Right atrium auricular region (tissue), 2 donors: ENCODE data around the gene ACTL7A. TPM values are rescaled to one million over a fixed set of nuclear protein-coding genes. Genes with fewer than 3 reads are reported as not detected.

Experiments used
- DNase-seq: peaks from one replicate; pipeline ENCODE4 v3.0.0-alpha.2; 2019; ENCODE audit warnings: low spot score
- H3K27ac ChIP-seq, 2 donors: fragments of 200-600 bp; sonication (generic); 1 replicate in 1 of 2; 2 replicates in 1 of 2; pipeline ENCODE4 v1.5.1; 2016 to 2019
- H3K27me3 ChIP-seq, 2 donors: fragments of 200-600 bp; sonication (generic); one replicate each; pipeline versions ENCODE4 v1.5.1 to v1.6.0; 2017 to 2019
- H3K36me3 ChIP-seq: fragments of 200-600 bp; sonication (generic); one replicate; pipeline ENCODE4 v1.5.1; 2016
- H3K4me1 ChIP-seq, 2 donors: fragments of 200-600 bp; sonication (generic); one replicate each; pipeline versions ENCODE4 v1.5.1 to v1.6.0; 2017 to 2019
- H3K4me3 ChIP-seq, 2 donors: fragments of 200-600 bp; sonication (generic); 1 replicate in 1 of 2; 2 replicates in 1 of 2; pipeline ENCODE4 v1.5.1; 2017 to 2019; ENCODE audit warnings: mild to moderate bottlenecking in 1 of 2, moderate library complexity in 1 of 2
- H3K9me3 ChIP-seq, 2 donors: fragments of 200-600 bp; sonication (generic); one replicate each; pipeline ENCODE4 v1.5.1; 2019
- CTCF ChIP-seq, 2 donors: fragments of 200-600 bp; sonication (generic); IDR thresholded peaks; one replicate each; pipeline ENCODE4 v1.5.1; 2019; ENCODE audit warnings: antibody characterized with exemption in 2 of 2
- total RNA-seq, 2 donors: library from RNA; depleted of rRNA; stranded (reverse); fragments of >200 nt; gene quantifications; one replicate each; pipeline ENCODE4 v1.1.0, GENCODE V29; 2016

Gene ACTL7A
- total RNA-seq, 2 donors from 2014 or later: not detected

- no peaks in the 10 kb centered on the region for H3K36me3 ChIP-seq
- TF ChIP-seq CTCF (IDR thresholded peaks at IDR 0.05): peak in 1 of 2 donors; percentile 16
- no peak overlapping the region for H3K4me3 ChIP-seq
- no peaks in the 10 kb centered on the region for H3K4me1 ChIP-seq
- DNase-seq: no peak
- H3K27ac ChIP-seq: no peak overlapping the region
- H3K27me3 ChIP-seq: no peaks in the 10 kb centered on the region
- H3K9me3 ChIP-seq: no peaks in the 10 kb centered on the region
Measured at GRCh38 chr9:108850293-108850897, 11.7 kb upstream of the ACTL7A start.

GRCh38 chr9:108851138-108851537 is 10.9 kb upstream of the ACTL7A start:
- no peak overlapping the region for H3K4me3 ChIP-seq
- no peak for TF ChIP-seq CTCF (IDR thresholded peaks at IDR 0.05)
- no peaks in the 10 kb centered on the region for H3K4me1 ChIP-seq
- H3K27ac ChIP-seq: no peak overlapping the region
- no peaks in the 10 kb centered on the region for H3K36me3 ChIP-seq
- no peak for DNase-seq
- H3K9me3 ChIP-seq: no peaks in the 10 kb centered on the region
- H3K27me3 ChIP-seq: no peaks in the 10 kb centered on the region

- no peak for TF ChIP-seq CTCF (IDR thresholded peaks at IDR 0.05)
- no peaks in the 10 kb centered on the region for H3K27me3 ChIP-seq
- no peak overlapping the region for H3K4me3 ChIP-seq
- no peaks in the 10 kb centered on the region for H3K4me1 ChIP-seq
- DNase-seq: no peak
- no peaks in the 10 kb centered on the region for H3K36me3 ChIP-seq
- H3K27ac ChIP-seq: no peak overlapping the region
- no peaks in the 10 kb centered on the region for H3K9me3 ChIP-seq
Measured at GRCh38 chr9:108852079-108852478, 10.0 kb upstream of the ACTL7A start.

GRCh38 chr9:108854094-108854493 is 8.0 kb upstream of the ACTL7A start:
- TF ChIP-seq CTCF (IDR thresholded peaks at IDR 0.05): no peak

GRCh38 chr9:108854641-108855528 is 7.2 kb upstream of the ACTL7A start:
- Histone ChIP-seq H3K27me3 (no peaks in the 10 kb centered on the region), H3K4me1 (no peaks in the 10 kb centered on the region), H3K4me3 (no peak overlapping the region), H3K27ac (no peak overlapping the region), H3K36me3 (no peaks in the 10 kb centered on the region), H3K9me3 (no peaks in the 10 kb centered on the region)
- no peak for TF ChIP-seq CTCF (IDR thresholded peaks at IDR 0.05)
- no peak for DNase-seq

More at GRCh38 chr9:108854094-108854493, 8.0 kb upstream of the ACTL7A start:
- no peaks in the 10 kb centered on the region for H3K9me3 ChIP-seq
- no peaks in the 10 kb centered on the region for H3K36me3 ChIP-seq
- H3K4me3 ChIP-seq: no peak overlapping the region
- no peak for DNase-seq
- H3K27me3 ChIP-seq: no peaks in the 10 kb centered on the region
- no peaks in the 10 kb centered on the region for H3K4me1 ChIP-seq
- H3K27ac ChIP-seq: no peak overlapping the region
